ENCODE measurements around the gene CLIP2.
"Not testable (repeated sequence)": the region's sequence is repeated elsewhere in the genome, so short reads cannot be mapped to it uniquely, and the experiment has no call there.

DNA sequence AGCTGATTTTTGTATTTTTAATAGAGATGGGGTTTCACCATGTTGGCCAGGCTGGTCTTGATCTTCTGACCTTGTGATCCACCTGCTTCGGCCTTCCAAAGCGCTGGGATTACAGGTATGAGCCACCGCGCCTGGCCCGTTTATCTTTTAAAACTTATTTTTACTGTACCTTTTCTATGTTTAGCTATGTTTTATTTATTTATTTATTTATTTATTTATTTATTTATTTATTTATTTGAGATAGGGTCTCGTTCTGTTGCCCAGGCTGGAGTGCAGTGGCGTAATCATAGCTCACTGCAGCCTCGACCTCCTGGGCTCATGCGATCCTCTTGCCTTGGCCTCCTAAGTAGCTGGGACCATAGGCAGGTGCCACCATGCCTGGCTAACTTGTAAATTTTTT lies 33.7 kb downstream of the CLIP2 start:
- TF ChIP-seq POLR2A (IDR thresholded peaks at IDR 0.05): not testable (repeated sequence)
- TF ChIP-seq, protein P1, sequence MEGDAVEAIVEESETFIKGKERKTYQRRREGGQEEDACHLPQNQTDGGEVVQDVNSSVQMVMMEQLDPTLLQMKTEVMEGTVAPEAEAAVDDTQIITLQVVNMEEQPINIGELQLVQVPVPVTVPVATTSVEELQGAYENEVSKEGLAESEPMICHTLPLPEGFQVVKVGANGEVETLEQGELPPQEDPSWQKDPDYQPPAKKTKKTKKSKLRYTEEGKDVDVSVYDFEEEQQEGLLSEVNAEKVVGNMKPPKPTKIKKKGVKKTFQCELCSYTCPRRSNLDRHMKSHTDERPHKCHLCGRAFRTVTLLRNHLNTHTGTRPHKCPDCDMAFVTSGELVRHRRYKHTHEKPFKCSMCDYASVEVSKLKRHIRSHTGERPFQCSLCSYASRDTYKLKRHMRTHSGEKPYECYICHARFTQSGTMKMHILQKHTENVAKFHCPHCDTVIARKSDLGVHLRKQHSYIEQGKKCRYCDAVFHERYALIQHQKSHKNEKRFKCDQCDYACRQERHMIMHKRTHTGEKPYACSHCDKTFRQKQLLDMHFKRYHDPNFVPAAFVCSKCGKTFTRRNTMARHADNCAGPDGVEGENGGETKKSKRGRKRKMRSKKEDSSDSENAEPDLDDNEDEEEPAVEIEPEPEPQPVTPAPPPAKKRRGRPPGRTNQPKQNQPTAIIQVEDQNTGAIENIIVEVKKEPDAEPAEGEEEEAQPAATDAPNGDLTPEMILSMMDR (IDR thresholded peaks at IDR 0.05): not testable (repeated sequence)

All from prostate gland (tissue), 2 donors.